Measurements from ENCODE around the gene CROT. TPM values are rescaled to one million over a fixed set of nuclear protein-coding genes. Genes with fewer than 3 reads are reported as not detected.

CROT gene
- total and polyA plus RNA-seq, 5 experiments from 2014 or later = 3.2 to 16.9 (median 5.3) TPM

GRCh38 chr7:87347207-87347606, 1.7 kb downstream of the CROT start:
- POLR2A ChIA-PET = no interaction called here
- Mint-ChIP-seq H3K27ac (peak overlapping the region in 1 of 10 donors; percentile 30), H3K4me3 (peak overlapping the region in 3 of 10 donors; percentile 22 to 98 (median 29)), H3K36me3 (peaks cover 0 to 37% (median 20%) of the 10 kb centered on the region in 3 donors), H3K27me3 (no peaks in the 10 kb centered on the region), H3K9me3 (no peaks in the 10 kb centered on the region), H3K4me1 (peaks cover 3 to 47% (median 37%) of the 10 kb centered on the region in 4 donors)
- DNase-seq = no peak
- no peak for ATAC-seq

GRCh38 chr7:87347664-87348063, 2.2 kb downstream of the CROT start:
- H3K4me3 Mint-ChIP-seq = no peak overlapping the region
- peaks cover 0 to 2% (median 0%) of the 10 kb centered on the region in 9 donors for H3K9me3 Mint-ChIP-seq
- POLR2A ChIA-PET = no interaction called here
- peaks cover 3 to 47% (median 35%) of the 10 kb centered on the region in 4 donors for H3K4me1 Mint-ChIP-seq
- ATAC-seq = no peak
- no peak for DNase-seq
- H3K27ac Mint-ChIP-seq = no peak overlapping the region
- H3K36me3 Mint-ChIP-seq = peaks cover 0 to 40% (median 23%) of the 10 kb centered on the region in 3 donors
- no peaks in the 10 kb centered on the region for H3K27me3 Mint-ChIP-seq

- Mint-ChIP-seq H3K4me1 (peaks cover 0 to 2% (median 0%) of the 10 kb centered on the region in 4 donors), H3K9me3 (peaks cover 0 to 19% (median 3%) of the 10 kb centered on the region in 9 donors), H3K27ac (no peak overlapping the region), H3K4me3 (no peak overlapping the region), H3K36me3 (peaks cover 9 to 76% (median 51%) of the 10 kb centered on the region in 3 donors), H3K27me3 (no peaks in the 10 kb centered on the region)
- ATAC-seq (no peak), DNase-seq (no peak)
- POLR2A ChIA-PET = no interaction called here
Observed at GRCh38 chr7:87354749-87355148, 9.3 kb downstream of the CROT start.

GRCh38 chr7:87356448-87356847, 11.0 kb downstream of the CROT start:
- Mint-ChIP-seq H3K27me3 (no peaks in the 10 kb centered on the region), H3K36me3 (peaks cover 9 to 73% (median 42%) of the 10 kb centered on the region in 3 donors), H3K4me3 (no peak overlapping the region), H3K9me3 (peaks cover 0 to 19% (median 3%) of the 10 kb centered on the region in 9 donors), H3K27ac (peak overlapping the region in 1 of 10 donors; percentile 21), H3K4me1 (no peaks in the 10 kb centered on the region)
- DNase-seq = no peak
- ATAC-seq = no peak
- POLR2A ChIA-PET = no interaction called here

GRCh38 chr7:87359366-87359765, 13.9 kb downstream of the CROT start:
- no peaks in the 10 kb centered on the region for H3K4me1 Mint-ChIP-seq
- H3K4me3 Mint-ChIP-seq = no peak overlapping the region
- peaks cover 0 to 8% (median 0%) of the 10 kb centered on the region in 9 donors for H3K9me3 Mint-ChIP-seq
- H3K36me3 Mint-ChIP-seq = peaks cover 4 to 59% (median 32%) of the 10 kb centered on the region in 3 donors
- DNase-seq = no peak
- no peak for ATAC-seq
- POLR2A ChIA-PET = no interaction called here
- H3K27ac Mint-ChIP-seq = no peak overlapping the region
- H3K27me3 Mint-ChIP-seq = no peaks in the 10 kb centered on the region

- Mint-ChIP-seq H3K36me3 (peaks cover 0 to 42% (median 20%) of the 10 kb centered on the region in 3 donors), H3K27ac (no peak overlapping the region), H3K4me1 (no peaks in the 10 kb centered on the region), H3K9me3 (no peaks in the 10 kb centered on the region), H3K27me3 (no peaks in the 10 kb centered on the region), H3K4me3 (no peak overlapping the region)
- POLR2A ChIA-PET = interaction anchor here (1.6 kb wide), 1 partner anchor 16 kb away, joined by 5 read pairs; the partner anchor contains the start of gene CROT
- ATAC-seq = no peak
- DNase-seq = no peak
Observed at GRCh38 chr7:87361320-87361719, 15.9 kb downstream of the CROT start.

- Mint-ChIP-seq H3K27me3 (no peaks in the 10 kb centered on the region), H3K4me3 (no peak overlapping the region), H3K4me1 (no peaks in the 10 kb centered on the region), H3K36me3 (peaks cover 0 to 28% (median 11%) of the 10 kb centered on the region in 3 donors), H3K9me3 (no peaks in the 10 kb centered on the region), H3K27ac (no peak overlapping the region)
- no peak for ATAC-seq
- POLR2A ChIA-PET = no interaction called here
- DNase-seq = no peak
Observed at GRCh38 chr7:87363342-87363741, 17.9 kb downstream of the CROT start.

GRCh38 chr7:87364246-87364645, 18.8 kb downstream of the CROT start:
- DNase-seq (no peak), ATAC-seq (no peak)
- H3K27me3 Mint-ChIP-seq = no peaks in the 10 kb centered on the region
- no peak overlapping the region for H3K27ac Mint-ChIP-seq
- no peaks in the 10 kb centered on the region for H3K9me3 Mint-ChIP-seq
- H3K4me3 Mint-ChIP-seq = no peak overlapping the region
- H3K36me3 Mint-ChIP-seq = peaks cover 0 to 24% (median 11%) of the 10 kb centered on the region in 3 donors
- POLR2A ChIA-PET = no interaction called here
- peaks cover 0 to 4% (median 0%) of the 10 kb centered on the region in 4 donors for H3K4me1 Mint-ChIP-seq

GRCh38 chr7:87369216-87369615, 23.8 kb downstream of the CROT start:
- Mint-ChIP-seq H3K36me3 (peaks cover 0 to 15% (median 8%) of the 10 kb centered on the region in 3 donors), H3K4me3 (peak overlapping the region in 4 of 10 donors; percentile 11 to 50 (median 26)), H3K27me3 (no peaks in the 10 kb centered on the region), H3K9me3 (no peaks in the 10 kb centered on the region), H3K27ac (peak overlapping the region in 5 of 10 donors; percentile 14 to 85 (median 66)), H3K4me1 (peaks cover 0 to 6% (median under 1%) of the 10 kb centered on the region in 4 donors)
- DNase-seq (peak in 4 of 10 donors; percentile 5 to 47 (median 14)), ATAC-seq (peak; percentile 68)
- POLR2A ChIA-PET = no interaction called here

- Mint-ChIP-seq H3K36me3 (peaks cover 0 to 18% (median 11%) of the 10 kb centered on the region in 3 donors), H3K9me3 (no peaks in the 10 kb centered on the region), H3K4me3 (no peak overlapping the region), H3K27ac (no peak overlapping the region), H3K27me3 (no peaks in the 10 kb centered on the region), H3K4me1 (peaks cover 0 to 6% (median under 1%) of the 10 kb centered on the region in 4 donors)
- no peak for ATAC-seq
- DNase-seq = no peak
- POLR2A ChIA-PET = no interaction called here
Observed at GRCh38 chr7:87370660-87371180, 25.3 kb downstream of the CROT start.

- Mint-ChIP-seq H3K4me3 (no peak overlapping the region), H3K9me3 (no peaks in the 10 kb centered on the region), H3K27ac (no peak overlapping the region), H3K27me3 (no peaks in the 10 kb centered on the region), H3K4me1 (no peaks in the 10 kb centered on the region), H3K36me3 (peaks cover 0 to 34% (median 22%) of the 10 kb centered on the region in 3 donors)
- POLR2A ChIA-PET = no interaction called here
- no peak for DNase-seq
- ATAC-seq = no peak
Observed at GRCh38 chr7:87375662-87376435, 30.4 kb downstream of the CROT start.

GRCh38 chr7:87380905-87381304, 35.4 kb downstream of the CROT start:
- POLR2A ChIA-PET = no interaction called here
- no peaks in the 10 kb centered on the region for H3K27me3 Mint-ChIP-seq
- ATAC-seq = no peak
- no peak for DNase-seq
- no peaks in the 10 kb centered on the region for H3K9me3 Mint-ChIP-seq
- H3K27ac Mint-ChIP-seq = no peak overlapping the region
- no peaks in the 10 kb centered on the region for H3K4me1 Mint-ChIP-seq
- peaks cover 15 to 70% (median 48%) of the 10 kb centered on the region in 3 donors for H3K36me3 Mint-ChIP-seq
- H3K4me3 Mint-ChIP-seq = no peak overlapping the region

GRCh38 chr7:87391020-87391701, 45.7 kb downstream of the CROT start:
- ATAC-seq = no peak
- DNase-seq = no peak
- Mint-ChIP-seq H3K9me3 (peaks cover 0 to 2% (median 0%) of the 10 kb centered on the region in 9 donors), H3K36me3 (peaks cover 21 to 69% (median 68%) of the 10 kb centered on the region in 3 donors), H3K27me3 (no peaks in the 10 kb centered on the region), H3K27ac (peak overlapping the region in 2 of 10 donors; percentile 5 to 79), H3K4me3 (no peak overlapping the region), H3K4me1 (peaks cover 0 to 2% (median 0%) of the 10 kb centered on the region in 4 donors)
- POLR2A ChIA-PET = no interaction called here

Data from naive thymus-derived CD8-positive, alpha-beta T cell (primary cell).